22Rv1 (cell line): ENCODE measurements around the gene KLHL11.

Experiments used
- ZFX ChIP-seq: fragments of 450-650 bp; IDR thresholded peaks from 2 replicates; pipeline ENCODE4 v1.6.1; 2017; ENCODE audit warnings: antibody characterized with exemption, borderline replicate concordance
- TF ChIP-seq, protein P1 (sequence below): fragments of 450-650 bp; IDR thresholded peaks from 2 replicates; pipeline ENCODE4 v1.5.1; 2017; ENCODE audit warnings: mild to moderate bottlenecking

DNA sequence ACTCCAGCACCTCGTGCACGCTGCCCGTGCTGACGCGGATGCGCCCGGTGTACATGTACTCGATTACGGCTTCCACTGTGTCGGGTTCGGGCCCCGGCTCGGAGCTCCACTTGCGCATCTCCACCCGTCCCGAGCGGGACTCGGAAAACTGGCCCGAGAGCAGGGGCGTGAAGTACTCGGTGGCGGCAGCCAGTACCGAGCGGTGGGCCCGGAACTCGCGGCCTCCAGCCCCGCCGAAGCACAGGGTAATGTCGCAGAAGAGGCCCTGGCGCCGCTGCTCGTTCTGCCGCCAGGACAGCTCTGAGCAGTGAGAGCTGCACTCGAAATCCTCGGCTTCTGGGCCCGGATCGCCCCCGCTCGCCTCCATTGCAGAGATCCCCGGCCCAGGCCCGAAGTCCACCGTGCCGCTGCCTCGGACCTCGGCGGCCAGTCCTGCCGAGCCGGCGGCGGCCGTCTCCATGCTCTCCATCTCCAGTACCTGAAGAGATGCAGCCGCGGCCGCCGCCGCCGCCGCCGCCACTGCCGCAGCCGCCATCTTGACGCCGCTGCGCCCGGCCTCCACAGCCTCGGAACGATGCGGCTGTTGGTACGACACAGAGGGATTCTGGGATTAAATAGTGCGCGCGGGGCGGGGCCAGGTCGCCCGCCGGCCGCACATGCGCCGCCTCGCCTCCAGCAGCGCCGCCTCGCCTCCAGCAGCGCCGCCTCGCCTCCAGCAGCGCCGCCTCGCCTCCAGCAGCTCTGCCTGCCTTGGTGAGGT lies at the start of gene KLHL11:
- TF ChIP-seq, protein P1, sequence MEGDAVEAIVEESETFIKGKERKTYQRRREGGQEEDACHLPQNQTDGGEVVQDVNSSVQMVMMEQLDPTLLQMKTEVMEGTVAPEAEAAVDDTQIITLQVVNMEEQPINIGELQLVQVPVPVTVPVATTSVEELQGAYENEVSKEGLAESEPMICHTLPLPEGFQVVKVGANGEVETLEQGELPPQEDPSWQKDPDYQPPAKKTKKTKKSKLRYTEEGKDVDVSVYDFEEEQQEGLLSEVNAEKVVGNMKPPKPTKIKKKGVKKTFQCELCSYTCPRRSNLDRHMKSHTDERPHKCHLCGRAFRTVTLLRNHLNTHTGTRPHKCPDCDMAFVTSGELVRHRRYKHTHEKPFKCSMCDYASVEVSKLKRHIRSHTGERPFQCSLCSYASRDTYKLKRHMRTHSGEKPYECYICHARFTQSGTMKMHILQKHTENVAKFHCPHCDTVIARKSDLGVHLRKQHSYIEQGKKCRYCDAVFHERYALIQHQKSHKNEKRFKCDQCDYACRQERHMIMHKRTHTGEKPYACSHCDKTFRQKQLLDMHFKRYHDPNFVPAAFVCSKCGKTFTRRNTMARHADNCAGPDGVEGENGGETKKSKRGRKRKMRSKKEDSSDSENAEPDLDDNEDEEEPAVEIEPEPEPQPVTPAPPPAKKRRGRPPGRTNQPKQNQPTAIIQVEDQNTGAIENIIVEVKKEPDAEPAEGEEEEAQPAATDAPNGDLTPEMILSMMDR, result 0 out of 2 replicates have a peak, but pooled peaks have one; percentile 33
- no peak for TF ChIP-seq ZFX
